Fibroblast of gingiva (primary cell): Measurements from ENCODE around the gene CRB3.
"Not testable (repeated sequence)": the region's sequence is repeated elsewhere in the genome, so short reads cannot be mapped to it uniquely, and the experiment has no call there.

Experiments used
- DNase-seq: peaks from one replicate; pipeline ENCODE4 v3.0.0-alpha.2; 2011; ENCODE audit warnings: low read depth

Gene CRB3

DNA sequence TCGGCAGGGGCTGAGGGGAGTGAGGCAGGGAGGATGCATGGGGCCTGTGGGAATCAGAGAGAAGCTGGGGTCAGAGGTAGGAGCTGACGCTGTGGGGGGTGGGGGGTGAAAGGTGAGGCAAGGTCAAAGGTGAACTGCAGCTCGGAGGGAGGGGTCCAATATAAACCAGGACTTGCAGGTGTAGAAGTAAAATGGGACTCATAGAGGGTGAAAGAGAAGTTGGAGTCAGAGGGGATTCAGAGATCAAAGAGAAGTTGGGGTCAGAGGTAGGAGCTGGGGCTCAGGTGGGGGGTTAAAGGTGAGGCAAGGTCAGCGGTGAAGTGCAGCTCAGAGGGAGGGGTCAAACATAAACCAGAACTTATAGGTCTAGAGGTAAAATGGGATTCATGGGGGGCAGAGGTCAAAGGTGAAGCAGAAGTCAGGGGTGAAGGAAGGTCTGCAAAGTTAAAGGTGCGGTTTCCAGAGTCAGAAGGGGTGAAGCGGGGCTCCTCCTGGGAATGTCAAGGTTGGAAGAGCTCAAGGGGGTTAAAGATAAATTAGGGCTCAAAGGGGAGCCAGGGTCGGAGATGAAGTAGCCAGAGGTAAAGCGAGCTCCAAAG is 30.5 kb downstream of the CRB3 start:
- no peak for DNase-seq

DNA sequence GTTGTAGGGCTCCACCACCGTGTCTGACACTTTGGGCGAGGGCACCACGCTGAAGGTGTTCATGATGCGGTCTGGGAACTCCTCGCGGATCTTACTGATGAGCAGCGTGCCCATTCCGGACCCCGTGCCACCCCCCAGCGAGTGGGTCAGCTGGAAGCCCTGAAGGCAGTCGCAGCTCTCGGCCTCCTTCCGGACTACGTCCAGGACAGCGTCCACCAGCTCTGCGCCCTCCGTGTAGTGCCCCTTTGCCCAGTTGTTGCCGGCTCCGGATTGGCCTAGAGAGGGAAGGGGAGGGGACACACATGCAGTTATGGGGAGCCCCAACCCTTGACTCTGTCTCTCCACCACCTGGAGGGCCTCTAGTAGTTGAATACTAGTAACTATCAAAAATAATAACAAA is 31.9 kb downstream of the CRB3 start:
- no peak for DNase-seq

DNA sequence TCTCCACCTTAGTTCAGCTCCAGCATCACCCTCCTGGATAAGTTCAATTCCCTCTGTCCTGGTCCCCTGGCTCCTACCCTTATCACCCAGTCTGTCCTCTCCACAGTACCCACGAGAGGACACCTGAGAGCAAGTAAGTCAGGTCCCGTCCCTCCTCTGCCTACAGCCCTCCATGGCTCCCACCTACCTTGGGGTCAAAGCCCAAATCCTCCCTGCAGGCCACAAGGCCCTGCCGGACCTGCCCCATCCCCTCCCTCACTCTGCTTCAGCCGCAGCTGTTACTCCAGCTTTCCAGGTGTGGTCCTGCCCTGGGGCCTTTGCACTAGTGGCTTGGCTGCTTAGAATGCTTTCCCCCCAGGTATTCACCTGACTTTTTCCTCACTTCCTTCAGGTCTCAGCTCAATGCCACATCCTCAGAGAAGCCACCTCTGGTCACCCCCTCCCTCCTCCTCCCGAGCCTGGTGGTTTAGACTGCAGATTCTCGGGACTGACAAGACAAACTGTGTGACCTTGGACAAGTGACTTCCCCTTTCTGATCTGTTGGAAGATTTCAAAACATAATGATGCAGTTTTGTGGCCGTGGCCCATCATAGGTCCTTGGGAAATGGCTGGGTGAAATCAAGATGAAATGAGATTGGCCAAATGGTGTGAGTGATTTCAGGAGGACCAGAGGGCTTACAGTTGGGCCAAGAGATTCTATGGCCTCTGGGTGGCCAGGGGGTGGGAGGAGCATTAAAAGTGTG is 34.4 kb downstream of the CRB3 start:
- no peak for DNase-seq

- DNase-seq, result no peak
These were observed 35.1 kb downstream of the CRB3 start for GRCh38 chr19:6499052-6499790.

GRCh38 chr19:6500837-6501739 is 37.0 kb downstream of the CRB3 start:
- DNase-seq, result no peak

DNA sequence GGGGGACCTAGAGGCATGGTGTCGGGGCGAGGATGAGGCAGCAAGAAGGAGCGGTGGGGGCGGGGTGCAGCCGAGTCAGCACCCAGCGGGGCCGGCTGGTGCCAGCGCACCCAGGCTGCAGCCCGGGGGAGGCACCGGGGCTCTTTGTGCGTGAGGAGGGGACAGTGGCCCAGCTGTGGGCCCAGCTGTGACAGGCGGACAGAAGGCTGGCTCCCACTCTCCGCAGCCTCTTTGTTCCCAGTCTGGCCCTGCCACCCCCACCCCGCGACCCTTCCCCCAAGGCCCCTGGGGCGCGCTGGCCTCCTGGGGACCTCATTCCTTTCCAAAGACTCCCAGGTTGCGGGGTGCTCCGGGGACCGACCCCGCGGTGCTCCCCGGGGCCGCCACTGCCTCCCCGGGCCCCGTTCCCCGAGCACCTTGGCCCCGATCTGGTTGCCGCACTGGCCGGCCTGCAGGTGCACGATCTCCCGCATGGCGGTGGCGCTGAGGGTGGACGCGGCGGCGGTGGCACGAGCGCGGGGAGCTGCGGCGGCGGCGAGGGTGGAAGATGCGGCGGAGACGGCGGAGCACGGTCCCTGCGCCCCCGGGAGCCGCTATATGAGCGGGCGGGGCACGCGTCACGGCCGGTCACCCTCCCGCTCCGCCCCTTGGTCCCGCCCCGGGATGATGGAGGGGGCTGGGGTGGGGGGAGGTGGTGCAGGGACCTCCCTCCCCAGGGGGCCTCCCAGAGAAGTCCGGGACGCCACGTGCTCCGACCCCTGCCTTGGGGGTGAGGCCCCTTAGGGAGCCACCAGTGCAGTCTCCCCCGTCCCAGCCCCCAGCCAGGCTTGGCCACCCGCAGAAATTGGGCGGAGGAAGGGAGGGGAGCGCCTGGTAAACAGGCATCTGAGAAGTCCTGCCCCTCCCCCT is 37.9 kb downstream of the CRB3 start, which contains the start of gene TUBB4A:
Gene TUBB4A (minus strand): TSS at position 570 of the 909 bp plus-strand sequence. CDS start 97 bp downstream, at position 473.
- no peak for DNase-seq

DNA sequence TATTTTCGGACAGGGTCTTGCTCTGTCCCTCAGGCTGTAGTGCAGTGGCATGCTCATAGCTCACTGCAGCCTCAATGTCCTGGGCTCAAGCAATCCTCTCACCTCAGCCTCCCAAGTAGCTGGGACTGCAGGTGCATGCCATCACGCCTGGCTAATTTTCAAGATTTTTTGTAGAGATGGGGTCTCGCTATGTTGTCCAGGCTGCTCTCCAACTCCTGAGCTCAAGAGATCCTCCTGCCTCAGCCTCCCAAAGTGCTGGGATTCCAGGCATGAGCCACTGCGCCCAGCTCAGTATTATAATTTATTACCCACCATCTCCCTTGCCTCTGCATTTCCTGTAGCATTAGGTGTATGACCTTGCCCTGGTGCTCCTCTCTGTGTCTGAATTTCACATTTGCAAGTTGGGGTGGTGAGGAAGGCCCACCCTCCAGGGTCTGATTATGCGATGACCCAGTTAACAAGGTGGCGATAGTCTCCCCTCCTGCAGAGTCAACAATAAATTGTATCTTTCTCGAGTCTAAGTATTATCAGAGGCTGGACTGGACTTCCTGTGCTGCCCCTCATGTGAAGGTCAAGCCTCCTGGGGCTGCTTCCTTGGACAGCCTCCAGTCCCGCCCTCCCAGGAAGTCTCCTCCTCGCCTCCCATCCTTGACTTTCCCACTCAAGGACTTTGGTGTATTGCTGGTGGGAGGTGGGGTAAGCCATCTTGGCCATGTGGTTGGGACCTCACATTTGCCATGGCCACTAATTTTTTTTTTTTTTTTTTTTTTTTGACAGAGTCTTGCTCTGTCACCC is 39.5 kb downstream of the CRB3 start:
- DNase-seq, result no peak

DNA sequence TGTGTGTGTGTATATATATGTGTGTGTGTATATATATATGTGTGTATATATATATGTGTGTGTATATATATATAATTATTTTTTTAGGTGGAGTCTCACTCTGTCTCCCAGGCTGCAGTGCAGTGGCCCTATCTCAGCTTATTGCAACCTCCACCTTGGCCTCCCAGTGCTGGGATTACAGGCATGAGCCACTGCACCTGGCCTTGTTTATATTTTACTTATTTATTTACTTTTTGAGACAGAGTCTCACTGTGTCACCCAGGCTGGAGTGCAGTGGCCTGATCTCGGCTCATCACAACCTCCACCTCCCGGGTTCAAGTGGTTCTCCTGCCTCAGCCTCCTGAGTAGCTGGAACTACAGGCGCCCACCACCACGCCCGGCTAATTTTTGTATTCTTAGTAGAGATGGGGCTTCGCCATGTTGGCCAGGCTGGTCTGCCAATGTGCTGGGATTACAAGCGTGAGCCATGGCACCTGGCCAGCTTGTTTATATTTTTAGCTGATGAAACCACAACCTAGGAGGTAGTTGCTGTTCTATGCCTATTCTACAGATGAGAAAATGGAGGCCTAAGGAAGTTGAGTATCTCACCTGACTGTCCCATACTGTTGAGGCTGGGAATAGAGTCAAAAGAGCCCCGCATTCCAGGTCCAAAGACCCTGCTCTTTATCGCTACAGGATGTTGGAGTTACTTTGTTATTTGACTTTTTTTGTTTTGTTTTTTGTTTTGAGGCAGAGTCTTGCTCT is 44.1 kb downstream of the CRB3 start:
- DNase-seq, result not testable (repeated sequence)

DNA sequence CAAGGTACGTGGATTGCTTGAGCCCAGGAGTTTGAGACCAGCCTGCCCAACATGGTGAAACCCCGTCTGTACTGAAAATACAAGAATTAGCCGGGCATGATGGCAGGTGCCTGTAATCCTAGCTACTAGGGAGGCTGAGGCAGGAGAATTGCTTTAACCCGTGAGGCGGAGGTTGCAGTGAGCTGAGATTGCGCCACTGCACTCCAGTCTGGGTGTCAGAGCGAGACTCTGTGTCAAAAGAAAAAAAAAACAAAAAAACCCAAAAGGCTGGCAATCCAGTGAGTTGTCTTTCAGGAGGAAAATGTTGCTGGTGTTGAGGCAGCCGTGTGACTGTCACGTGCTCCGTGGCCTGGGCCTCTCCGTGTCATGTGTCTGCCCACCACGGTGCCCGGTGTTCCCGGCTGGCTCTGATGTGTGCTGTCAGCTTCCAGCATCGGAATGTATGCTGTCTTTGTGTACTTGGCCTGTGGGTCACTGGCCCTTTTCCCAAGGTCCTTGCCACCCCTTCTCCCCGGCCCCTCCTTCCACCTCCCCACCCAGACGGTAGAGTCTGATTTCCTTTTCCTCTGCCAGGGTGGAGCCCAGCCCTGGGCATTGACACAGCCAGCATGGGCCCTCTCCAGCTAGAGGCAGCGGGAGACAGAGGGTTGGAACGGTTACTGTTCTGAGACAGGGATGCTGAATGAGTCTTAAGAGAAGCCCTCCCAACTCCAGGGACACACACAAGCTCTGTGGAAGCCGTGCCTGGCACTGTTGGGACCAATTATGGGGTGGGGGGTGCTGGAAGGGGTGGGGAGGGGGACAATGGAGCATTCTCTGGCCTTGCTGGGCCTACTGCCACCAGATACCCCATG is 45.3 kb downstream of the CRB3 start:
- DNase-seq, result no peak

DNA sequence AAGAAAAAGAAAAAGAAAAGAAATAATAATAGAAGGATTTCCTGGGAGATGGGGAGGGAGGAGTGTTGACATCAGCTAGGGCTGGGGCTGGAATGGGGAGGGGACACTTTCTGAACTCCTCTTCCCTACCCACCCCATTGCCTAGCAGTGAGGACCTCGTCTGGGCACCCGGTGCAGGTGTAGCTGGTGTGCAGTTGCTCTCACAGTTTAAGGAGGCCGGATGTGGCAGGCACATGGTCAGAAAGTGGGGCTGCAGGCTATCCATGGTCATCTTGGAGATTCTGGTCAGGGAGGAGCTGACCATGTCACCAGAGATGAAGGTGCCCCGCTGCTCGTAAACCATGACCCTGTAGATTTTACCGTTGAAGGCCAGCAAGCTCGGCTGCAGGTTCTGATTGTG is 46.5 kb downstream of the CRB3 start:
- DNase-seq, result no peak

DNA sequence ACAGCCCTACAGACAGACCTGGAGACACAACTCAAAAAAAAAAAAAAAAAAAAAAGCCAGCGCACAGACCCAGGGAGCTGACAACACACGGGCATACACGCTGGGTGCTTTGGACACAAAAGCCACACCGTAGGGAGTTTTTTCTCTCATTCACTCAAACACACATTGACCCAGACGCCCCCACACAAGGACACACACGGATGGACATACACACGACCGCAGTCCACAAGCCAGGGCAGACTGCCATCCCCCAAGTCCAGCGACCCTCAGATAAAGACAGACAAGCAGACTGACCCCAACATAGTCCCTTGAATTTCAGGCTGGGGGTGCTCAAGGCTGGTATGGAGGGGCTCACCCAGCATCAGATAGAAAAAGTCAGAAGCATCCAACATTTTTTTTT is 50.0 kb downstream of the CRB3 start:
- no peak for DNase-seq

DNA sequence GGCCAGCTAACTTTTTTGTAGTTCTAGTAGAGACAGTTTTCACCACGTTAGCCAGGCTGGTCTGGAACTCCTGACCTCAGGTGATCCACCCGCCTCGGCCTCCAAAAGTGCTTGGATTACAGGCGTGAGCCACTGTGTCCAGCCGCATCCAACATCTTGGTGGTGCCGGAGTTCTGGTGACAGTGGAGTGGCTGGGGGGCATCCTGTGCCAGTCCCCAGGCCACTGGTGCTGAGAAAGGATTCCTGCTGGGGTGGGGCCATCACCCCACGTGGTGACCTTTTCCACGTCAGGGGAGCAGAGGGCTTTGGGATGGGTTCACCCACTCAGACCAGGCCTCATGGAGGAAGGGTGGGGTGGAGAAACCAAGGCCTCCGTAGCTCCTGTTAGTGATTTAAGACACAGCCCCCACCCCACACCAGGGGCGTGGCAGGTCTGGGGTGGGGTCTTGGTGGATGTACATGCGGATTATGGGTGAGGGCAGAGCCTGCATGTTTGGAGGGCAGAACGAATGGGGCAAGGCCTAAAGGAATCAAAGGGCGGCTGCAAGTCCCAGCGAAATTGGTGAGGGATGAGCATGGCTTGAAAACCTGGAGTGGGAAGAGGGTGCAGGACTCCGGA is 51.0 kb downstream of the CRB3 start:
- no peak for DNase-seq

- peak; percentile 75 for DNase-seq
These were observed 52.1 kb downstream of the CRB3 start for GRCh38 chr19:6516018-6516658.
